GM18909 (cell line): Measurements from ENCODE around the gene TTC7B.

Source experiments
- ATAC-seq: cut with Tn5 transposase; IDR thresholded peaks from one replicate; pipeline ENCODE4 v1.9.1; 2021; ENCODE audit warnings: mild to moderate bottlenecking; ENCODE audit not compliant: unreplicated experiment, poor library complexity

Gene TTC7B

DNA sequence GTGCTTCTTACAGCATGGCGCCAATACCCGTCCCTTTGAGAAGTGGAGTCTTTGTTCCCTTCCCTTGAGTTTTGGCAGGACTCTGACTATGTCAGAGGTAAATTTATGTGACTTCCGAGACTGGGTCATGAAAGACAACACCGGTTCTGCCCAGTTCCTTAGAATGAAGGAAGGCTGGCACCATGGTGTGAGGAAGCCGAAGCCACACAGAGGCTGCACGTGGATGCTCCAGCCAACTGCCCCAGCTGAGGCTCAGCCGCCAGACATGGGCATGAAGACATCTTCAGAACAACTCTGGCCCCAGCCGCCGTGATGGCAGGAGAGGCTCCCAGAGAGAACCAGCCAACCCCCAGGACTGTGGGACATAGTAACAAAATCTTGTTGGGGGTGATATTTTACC, 308.2 kb downstream of the TTC7B start:
- no peak for ATAC-seq

DNA sequence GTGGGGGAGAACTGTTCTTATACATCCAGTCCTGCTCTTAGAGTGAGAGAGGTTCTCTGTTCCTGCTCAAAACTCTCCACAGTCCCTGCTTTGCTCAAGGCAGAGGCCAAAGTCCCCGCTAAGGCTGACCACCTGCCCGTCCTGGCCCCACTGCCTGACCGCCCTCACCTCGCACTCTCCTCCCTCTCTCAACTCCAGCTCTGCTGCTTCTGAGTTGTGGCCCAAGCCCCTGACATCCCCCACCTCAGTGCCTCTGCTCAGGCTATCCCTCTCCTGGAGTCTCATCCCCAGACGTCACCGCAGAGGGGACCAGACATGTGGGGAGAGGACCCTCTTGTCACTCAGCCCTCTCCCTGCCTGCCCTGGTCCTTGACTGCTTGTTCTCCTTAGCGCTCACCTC, 308.8 kb downstream of the TTC7B start:
- ATAC-seq = no peak

GRCh38 chr14:90506748-90507147, 309.5 kb downstream of the TTC7B start:
- no peak for ATAC-seq

DNA sequence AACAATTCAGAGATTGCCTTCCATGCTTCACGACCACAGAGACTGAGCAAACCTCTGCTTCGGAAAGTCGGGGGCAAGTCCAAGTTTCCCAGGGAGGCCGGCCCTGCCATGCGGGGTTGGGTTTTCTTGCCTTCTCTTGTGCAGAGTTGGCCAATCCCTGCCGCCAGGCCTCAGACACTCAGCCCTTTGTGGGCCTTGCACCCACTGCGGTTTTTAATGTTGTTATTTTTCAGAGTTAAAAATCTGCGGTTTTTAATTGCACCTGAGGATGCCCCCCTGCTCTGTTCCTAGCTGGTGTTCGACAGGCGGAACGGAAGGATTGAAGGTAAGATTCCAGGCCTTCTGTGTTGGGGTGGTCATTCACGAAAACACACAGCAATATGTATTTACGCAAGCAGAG, 310.7 kb downstream of the TTC7B start:
- no peak for ATAC-seq

DNA sequence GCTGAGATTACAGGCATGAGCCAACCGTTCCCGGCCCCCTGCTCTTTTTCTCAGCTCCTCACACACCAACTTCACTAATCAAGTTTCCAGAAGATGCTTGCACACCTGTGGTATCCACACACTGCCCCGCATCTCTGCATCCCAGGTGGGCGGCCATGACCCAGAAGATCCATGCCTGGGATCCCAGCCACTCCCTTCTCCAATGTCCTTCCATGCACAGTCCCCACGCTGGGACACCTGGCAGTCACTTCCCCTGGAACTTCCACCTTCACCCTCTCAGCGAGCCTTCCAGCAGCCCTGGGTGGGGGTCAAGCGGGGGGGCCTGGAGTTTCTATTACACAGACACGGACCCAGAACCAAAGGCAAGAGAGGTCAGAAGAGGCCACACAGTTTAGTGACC, 311.6 kb downstream of the TTC7B start:
- no peak for ATAC-seq

GRCh38 chr14:90503582-90503981, 312.6 kb downstream of the TTC7B start:
- no peak for ATAC-seq

DNA sequence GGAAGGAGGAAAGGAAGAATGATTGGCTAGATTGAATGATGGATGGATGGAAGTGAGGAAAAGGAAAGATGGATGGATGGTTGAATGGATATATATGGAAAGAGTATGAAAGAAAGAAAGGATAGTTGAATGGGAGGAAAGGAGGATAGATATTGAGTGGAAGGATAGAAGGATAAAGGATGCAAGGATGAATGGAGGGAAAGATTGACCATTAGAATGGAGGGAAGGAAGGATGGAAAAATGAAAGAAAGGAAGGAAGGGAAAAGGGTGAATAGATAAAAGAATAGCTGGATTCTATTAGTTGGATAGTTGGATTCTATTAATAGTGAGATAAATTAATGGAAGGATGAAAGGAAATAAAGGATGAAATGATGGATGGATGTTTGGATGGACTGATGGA, 313.5 kb downstream of the TTC7B start:
- no peak for ATAC-seq

DNA sequence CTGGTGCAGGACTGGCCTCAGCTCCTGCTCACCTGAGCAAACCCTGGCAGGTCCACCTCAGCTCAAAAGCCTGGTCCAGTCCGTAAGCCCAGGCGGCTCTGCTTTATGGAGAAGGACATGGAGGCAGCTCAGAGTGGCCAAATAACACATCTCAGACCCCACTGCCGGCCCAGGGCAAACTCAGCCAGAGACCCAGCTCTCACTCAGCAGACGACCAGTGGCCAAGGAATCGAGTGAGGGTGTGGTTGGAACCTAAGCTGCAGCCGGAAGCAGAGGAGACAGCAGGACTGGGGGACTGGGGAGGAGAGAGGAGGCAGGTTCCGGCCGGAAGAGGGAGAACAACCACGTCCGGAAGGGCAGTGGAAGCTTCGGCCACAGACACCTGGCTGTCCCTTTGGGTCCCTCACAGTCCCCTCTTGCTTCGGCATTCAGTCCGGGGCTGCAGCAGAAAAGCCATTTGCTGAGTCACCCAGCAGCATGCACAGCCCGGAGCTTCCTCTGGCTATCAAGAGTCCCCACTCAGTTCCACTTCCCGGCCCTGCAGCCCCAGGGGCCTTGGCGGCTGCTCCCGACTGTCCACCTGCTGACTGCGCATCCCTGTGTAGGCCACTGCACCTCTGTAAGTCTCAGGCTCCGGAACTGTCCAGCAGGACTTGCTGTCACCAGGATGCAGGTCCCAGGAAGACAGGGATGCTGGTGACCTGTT, 315.4 kb downstream of the TTC7B start:
- ATAC-seq = no peak

DNA sequence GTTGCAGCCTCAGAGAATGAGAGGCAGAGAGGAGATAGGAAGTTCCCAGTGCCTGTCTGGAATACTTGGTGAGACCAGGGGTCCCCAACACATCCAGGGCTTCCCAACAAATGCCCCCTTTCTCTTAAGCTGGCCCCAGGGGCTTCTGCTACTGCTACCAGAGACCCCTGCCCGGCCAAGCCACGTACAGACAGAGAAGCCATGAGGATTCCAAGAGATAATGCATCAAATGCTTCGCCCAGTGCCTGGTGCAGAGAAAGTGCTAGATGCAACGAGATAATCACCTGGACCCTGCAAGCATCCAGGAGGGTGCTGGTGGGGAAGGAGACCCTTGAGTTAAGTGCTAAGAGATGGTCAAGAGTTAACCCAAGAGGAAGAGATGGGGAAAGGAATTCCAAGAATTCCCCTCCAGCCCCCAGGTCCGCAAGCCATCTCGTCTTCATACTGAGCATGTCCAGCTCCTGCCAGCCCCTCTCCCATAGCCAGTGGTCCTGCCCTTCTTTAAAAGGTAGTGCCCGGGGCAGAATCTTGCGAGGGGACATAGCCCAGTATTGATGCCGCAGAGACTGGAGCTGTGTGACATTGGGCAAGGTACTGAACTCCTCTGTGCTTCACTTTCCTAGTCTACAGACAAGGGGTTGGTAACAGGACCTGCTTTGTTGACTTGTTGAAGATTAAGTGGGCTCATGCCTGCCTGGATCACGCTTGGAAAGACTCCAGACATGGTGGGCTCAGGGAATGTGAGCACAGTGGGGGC, 316.1 kb downstream of the TTC7B start:
- ATAC-seq = no peak

DNA sequence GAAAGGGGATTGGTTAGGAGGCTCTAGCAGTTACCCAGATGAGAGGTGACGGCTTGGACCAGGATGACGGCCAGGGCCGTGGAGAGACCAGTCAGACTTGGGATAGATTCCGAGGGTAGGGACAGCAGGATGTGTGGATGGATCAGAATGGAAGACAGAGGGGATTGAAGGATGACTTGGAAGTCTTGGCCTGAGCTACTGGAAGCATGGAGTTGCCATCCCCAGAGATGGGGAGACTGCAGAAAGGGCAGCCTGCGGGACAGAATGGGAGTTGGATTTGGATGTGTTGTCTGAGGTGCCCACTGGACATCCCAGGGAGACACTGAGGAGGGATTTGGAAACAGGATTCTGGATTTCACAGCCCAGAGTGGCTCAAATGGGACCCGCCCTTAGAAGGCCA, 317.1 kb downstream of the TTC7B start:
- ATAC-seq = no peak

- ATAC-seq = no peak
These were observed 318.0 kb downstream of the TTC7B start for GRCh38 chr14:90498198-90498597.

DNA sequence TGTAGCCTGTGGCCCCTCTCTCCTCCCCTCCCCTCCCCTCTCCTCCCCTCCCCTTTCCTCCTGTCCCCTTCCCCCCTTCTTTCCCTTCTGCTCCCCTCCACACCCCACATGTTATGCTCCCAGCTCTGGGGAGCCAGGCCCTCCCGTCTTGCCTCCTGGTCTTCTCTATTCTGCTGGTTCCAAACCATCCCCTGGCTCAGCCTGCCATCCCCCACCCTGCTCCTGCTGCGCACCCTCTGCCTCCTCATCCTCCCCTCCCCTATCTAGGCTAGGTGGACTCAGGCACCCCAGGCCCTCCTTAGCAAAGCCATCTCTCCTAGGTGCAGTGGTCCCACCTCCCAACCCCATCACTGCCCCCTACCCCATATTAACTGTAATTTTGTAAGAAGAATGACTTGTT, 319.9 kb downstream of the TTC7B start:
- no peak for ATAC-seq

DNA sequence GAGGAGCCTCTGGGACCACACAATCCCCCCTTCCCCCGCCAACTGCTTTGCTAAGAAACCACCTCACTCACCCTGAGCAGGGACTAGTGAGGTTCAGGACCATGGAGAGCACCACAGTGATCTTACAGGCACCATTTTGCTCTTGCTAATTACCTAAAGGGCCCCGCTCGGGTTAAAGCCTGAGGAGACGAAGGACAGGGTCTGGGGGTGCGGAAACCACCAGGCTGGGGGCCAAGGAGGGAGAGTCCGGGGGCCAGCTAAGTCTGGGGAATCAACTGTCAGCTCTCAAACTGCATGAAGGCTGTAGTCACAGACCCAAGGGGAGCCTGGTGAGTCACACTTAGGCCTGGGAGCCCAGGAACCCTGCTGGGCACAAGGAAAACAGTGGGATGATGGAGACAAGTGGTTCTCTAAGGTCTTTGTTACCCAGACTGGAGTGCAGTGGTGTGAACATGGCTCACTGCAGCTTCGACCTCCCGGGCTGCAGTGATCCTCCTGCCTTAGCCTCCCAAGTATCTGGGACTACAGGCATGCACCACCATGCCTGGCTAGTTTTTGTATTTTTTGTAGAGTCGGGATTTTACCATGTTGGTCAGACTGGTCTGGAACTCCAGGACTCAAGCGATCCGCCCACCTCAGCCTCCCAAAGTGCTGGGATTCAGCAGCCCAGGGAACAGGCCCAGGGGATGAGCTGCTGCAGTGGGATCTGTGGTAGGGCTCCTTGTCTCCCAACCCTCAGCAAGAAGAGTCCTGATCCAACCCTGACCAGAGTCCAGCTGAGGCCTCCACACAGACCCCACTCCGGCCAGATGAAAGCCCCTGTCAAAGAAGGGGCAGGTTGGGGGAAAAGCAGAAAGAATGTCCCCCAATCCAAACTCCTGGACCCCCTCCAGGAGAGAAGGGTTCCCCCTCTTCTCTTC, 320.6 kb downstream of the TTC7B start:
- ATAC-seq = no peak

- no peak for ATAC-seq
These were observed 324.2 kb downstream of the TTC7B start for GRCh38 chr14:90491911-90492531.

- ATAC-seq = no peak
These were observed 324.9 kb downstream of the TTC7B start for GRCh38 chr14:90491221-90491885.

GRCh38 chr14:90490720-90491050, 325.5 kb downstream of the TTC7B start:
- ATAC-seq = no peak

DNA sequence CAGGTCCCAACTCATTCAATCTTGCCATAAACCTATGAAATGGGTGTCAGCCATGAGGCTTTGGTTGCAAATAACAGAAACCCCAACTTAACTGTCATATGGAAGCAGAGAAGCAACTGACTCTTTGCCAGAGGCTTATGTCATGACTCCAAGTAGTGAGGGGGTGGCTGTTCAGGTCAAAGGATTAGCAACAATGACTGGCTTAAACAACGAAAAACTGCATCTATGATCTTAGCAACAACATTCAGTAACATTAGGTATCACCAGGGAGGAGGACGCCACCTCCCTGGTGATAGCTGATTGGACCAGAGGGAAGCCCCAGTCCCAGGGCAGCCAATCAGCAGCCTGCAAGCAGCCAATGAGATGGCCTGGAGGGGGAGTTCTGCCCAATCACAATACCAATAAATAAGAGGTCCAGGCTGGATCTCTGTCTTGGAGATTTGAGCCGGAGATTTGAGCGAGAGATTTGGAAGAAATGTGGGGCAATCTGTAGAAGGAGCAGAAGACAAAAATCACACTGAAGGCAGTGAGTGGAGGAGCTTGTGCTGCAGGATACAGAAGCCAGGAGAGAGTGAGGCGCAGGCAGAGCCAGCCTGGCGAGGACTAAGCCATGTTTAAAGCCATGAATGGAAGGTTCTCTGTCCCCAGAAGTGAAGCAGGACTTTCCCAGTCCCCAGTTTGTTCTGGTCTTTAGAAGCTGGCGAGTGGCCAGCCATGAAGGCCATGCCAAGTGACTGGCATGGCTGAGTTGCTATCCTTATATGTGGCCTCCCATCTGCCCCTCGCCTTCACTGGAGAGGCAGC, 326.1 kb downstream of the TTC7B start:
- no peak for ATAC-seq

GRCh38 chr14:90489306-90489705, 326.9 kb downstream of the TTC7B start:
- ATAC-seq = no peak

GRCh38 chr14:90488256-90488655, 328.0 kb downstream of the TTC7B start:
- no peak for ATAC-seq
